Measurements from ENCODE around the gene IPO4. TPM values are rescaled to one million over a fixed set of nuclear protein-coding genes. Genes with fewer than 3 reads are reported as not detected.

IPO4 gene
- total and polyA plus RNA-seq, 2 of the 13 experiments (the other 11 are each of a cell fraction or from before 2014, with no cell fraction given), result 39.0 to 179 TPM

DNA sequence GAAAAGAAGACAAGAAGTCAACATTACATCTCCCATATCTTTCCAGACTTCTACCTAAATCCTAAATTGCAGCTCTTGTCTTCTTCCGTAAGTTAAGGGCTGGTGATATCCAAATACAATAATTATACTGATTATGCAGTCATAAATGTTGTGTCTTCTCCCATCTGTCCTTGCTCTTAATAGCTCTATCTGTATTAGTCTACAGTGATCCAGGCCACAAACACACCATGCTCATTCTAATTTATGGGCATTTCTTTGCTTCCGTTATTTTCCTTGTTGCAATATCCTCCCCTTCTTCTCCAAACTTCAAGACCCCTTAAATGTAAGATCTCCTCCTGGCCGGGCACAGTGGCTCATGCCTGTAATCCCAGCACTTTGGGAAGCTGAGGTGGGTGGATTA, 30.9 kb upstream of the IPO4 start:
- Histone ChIP-seq H3K27ac (ENCODE audit: extremely low read length, insufficient read depth, low read length) (no peak overlapping the region), H3K4me3 (replicated peaks in 1 of 3; ENCODE audit: insufficient read depth in 1 of 3, low read depth in 2 of 3, low read length in 3 of 3) (no peak overlapping the region), H3K36me3 (replicated peaks in 1 of 2; ENCODE audit: control insufficient read depth in 1 of 2, insufficient read depth in 2 of 2, low read length in 2 of 2) (peaks cover 8 to 12% of the 10 kb centered on the region in 2 experiments; a peak in 4 of 5 replicates), H3K27me3 (ENCODE audit: control insufficient read depth in 1 of 2, insufficient read depth in 2 of 2, low read length in 2 of 2) (no peaks in the 10 kb centered on the region; a peak in 1 of 5 replicates), H3K4me2 (ENCODE audit: low read depth, low read length) (no peak overlapping the region), H3K4me1 (ENCODE audit: insufficient read depth, low read length) (peaks cover 13% of the 10 kb centered on the region), H3K9me3 (ENCODE audit: low read length) (no peaks in the 10 kb centered on the region), H2AFZ (ENCODE audit: low read length) (no peak overlapping the region), H3K9ac (ENCODE audit: insufficient read depth, low read depth, low read length) (no peak overlapping the region), H3K79me2 (ENCODE audit: insufficient read depth, low read length) (peaks cover 40% of the 10 kb centered on the region), H4K20me1 (ENCODE audit: insufficient read depth, low read length) (no peaks in the 10 kb centered on the region)
- DNase-seq (ENCODE audit: low spot score) (no peak), ATAC-seq (no peak), FAIRE-seq (no peak)
- intact Hi-C loops (cut with micrococcal nuclease; ENCODE audit: unreplicated experiment), result no loop called here
- no TSS peak for BruUV-seq (replicated peaks)
- TF ChIP-seq ZNF670 (CRISPR knock-in tag; IDR thresholded peaks at IDR 0.05; ENCODE audit: borderline replicate concordance) (no peak), ZNF841 (CRISPR knock-in tag; IDR thresholded peaks at IDR 0.05; ENCODE audit: borderline replicate concordance) (0 out of 2 replicates have a peak, but pooled peaks have one; percentile 29), SSRP1 (CRISPR knock-in tag; IDR thresholded peaks at IDR 0.05) (0 out of 2 replicates have a peak, but pooled peaks have one; percentile 80), ZFP36L1 (CRISPR knock-in tag; IDR thresholded peaks at IDR 0.05) (0 out of 2 replicates have a peak, but pooled peaks have one; percentile 42), ZNF317 (CRISPR knock-in tag; IDR thresholded peaks at IDR 0.05) (peak; percentile 63; the same call in 1 of the 2 replicates), ZNF12 (CRISPR knock-in tag; IDR thresholded peaks at IDR 0.05) (no peak), ZNF562 (CRISPR knock-in tag; IDR thresholded peaks at IDR 0.05; ENCODE audit: borderline replicate concordance) (0 out of 2 replicates have a peak, but pooled peaks have one; percentile 15)
- CTCF ChIA-PET (ENCODE audit: low intra/inter-chr PET ratio, low total read pairs), result no interaction called here
- 66% methylated on average over 3 of the region's 3 CpGs for WGBS (ENCODE audit: low lambda C conversion rate)
- in situ Hi-C loops (cut with HindIII; ENCODE audit: extremely low pct_ligation_motif_present, low pct_unique_long_range_greater_than_20kb), result no loop called here
- POLR2A ChIA-PET, result interaction anchor here (1.3 to 4.2 kb wide), 2 partner anchors 11 to 22 kb away, joined by 7 to 26 read pairs; partner anchors contain the start of gene TINF2

DNA sequence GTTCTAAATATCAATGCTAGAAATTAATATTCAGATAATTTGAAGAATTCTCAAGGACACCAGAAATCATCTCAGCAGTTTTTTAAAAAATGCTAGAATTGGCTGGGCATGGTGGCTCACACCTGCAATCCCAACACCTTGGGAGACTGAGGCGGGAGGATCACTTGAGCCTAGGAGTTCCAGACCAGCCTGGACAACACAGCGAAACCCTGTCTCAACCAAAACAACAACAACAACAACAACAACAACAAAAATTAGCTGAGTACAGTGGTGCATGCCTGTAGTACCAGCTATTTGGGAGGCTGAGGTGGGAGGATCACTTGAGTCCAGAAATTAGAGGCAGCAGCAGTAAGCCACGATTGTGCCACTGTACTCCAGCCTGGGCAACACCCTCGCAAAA, 30.5 kb upstream of the IPO4 start:
- CTCF ChIA-PET (ENCODE audit: low intra/inter-chr PET ratio, low total read pairs), result no interaction called here
- H3K36me3 ChIP-seq (replicated peaks in 1 of 2; ENCODE audit: control insufficient read depth in 1 of 2, insufficient read depth in 2 of 2, low read length in 2 of 2), result peaks cover 8 to 12% of the 10 kb centered on the region in 2 experiments; a peak in 4 of 5 replicates
- no peaks in the 10 kb centered on the region for H4K20me1 ChIP-seq (ENCODE audit: insufficient read depth, low read length)
- 95% methylated on average over 4 of the region's 4 CpGs for WGBS (ENCODE audit: low lambda C conversion rate)
- DNase-seq (ENCODE audit: low spot score) (no peak), FAIRE-seq (no peak), ATAC-seq (no peak)
- H2AFZ ChIP-seq (ENCODE audit: low read length), result no peak overlapping the region
- no peaks in the 10 kb centered on the region for H3K9me3 ChIP-seq (ENCODE audit: low read length)
- H3K4me1 ChIP-seq (ENCODE audit: insufficient read depth, low read length), result peaks cover 17% of the 10 kb centered on the region
- H3K9ac ChIP-seq (ENCODE audit: insufficient read depth, low read depth, low read length), result no peak overlapping the region
- no peaks in the 10 kb centered on the region; a peak in 1 of 5 replicates for H3K27me3 ChIP-seq (ENCODE audit: control insufficient read depth in 1 of 2, insufficient read depth in 2 of 2, low read length in 2 of 2)
- in situ Hi-C loops (cut with HindIII; ENCODE audit: extremely low pct_ligation_motif_present, low pct_unique_long_range_greater_than_20kb), result no loop called here
- intact Hi-C loops (cut with micrococcal nuclease; ENCODE audit: unreplicated experiment), result no loop called here
- no peak for TF ChIP-seq ZNF607 (CRISPR knock-in tag; IDR thresholded peaks at IDR 0.05; ENCODE audit: borderline replicate concordance)
- TF ChIP-seq, protein P1, sequence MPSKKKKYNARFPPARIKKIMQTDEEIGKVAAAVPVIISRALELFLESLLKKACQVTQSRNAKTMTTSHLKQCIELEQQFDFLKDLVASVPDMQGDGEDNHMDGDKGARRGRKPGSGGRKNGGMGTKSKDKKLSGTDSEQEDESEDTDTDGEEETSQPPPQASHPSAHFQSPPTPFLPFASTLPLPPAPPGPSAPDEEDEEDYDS (CRISPR knock-in tag; IDR thresholded peaks at IDR 0.05), result no peak
- peak; percentile 60; the same call in 1 of the 2 replicates for TF ChIP-seq FOXP1 (IDR thresholded peaks at IDR 0.05)
- no peak for TF ChIP-seq FOXP1 (CRISPR knock-in tag; IDR thresholded peaks at IDR 0.05)
- TF ChIP-seq, protein P2, sequence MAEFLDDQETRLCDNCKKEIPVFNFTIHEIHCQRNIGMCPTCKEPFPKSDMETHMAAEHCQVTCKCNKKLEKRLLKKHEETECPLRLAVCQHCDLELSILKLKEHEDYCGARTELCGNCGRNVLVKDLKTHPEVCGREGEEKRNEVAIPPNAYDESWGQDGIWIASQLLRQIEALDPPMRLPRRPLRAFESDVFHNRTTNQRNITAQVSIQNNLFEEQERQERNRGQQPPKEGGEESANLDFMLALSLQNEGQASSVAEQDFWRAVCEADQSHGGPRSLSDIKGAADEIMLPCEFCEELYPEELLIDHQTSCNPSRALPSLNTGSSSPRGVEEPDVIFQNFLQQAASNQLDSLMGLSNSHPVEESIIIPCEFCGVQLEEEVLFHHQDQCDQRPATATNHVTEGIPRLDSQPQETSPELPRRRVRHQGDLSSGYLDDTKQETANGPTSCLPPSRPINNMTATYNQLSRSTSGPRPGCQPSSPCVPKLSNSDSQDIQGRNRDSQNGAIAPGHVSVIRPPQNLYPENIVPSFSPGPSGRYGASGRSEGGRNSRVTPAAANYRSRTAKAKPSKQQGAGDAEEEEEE (CRISPR knock-in tag; IDR thresholded peaks at IDR 0.05; ENCODE audit: borderline replicate concordance), result no peak
- TF ChIP-seq CBX2 (IDR thresholded peaks at IDR 0.05; ENCODE audit: low read depth, low read length), result no peak
- no peak for TF ChIP-seq CBX2 (CRISPR knock-in tag; IDR thresholded peaks at IDR 0.05; ENCODE audit: low read depth)
- TF ChIP-seq ZNF766 (CRISPR knock-in tag; IDR thresholded peaks at IDR 0.05; ENCODE audit: borderline replicate concordance), result 0 out of 2 replicates have a peak, but pooled peaks have one; percentile 70
- TF ChIP-seq, protein P3, sequence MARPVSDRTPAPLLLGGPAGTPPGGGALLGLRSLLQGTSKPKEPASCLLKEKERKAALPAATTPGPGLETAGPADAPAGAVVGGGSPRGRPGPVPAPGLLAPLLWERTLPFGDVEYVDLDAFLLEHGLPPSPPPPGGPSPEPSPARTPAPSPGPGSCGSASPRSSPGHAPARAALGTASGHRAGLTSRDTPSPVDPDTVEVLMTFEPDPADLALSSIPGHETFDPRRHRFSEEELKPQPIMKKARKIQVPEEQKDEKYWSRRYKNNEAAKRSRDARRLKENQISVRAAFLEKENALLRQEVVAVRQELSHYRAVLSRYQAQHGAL (CRISPR knock-in tag; IDR thresholded peaks at IDR 0.05; ENCODE audit: not compliant biosample characterization), result peak; percentile 35
- no peak for TF ChIP-seq RFX3 (CRISPR knock-in tag; IDR thresholded peaks at IDR 0.05)
- H3K4me2 ChIP-seq (ENCODE audit: low read depth, low read length), result no peak overlapping the region
- no TSS peak for BruUV-seq (replicated peaks)
- H3K4me3 ChIP-seq (replicated peaks in 1 of 3; ENCODE audit: insufficient read depth in 1 of 3, low read depth in 2 of 3, low read length in 3 of 3), result no peak overlapping the region
- no peak overlapping the region for H3K27ac ChIP-seq (ENCODE audit: extremely low read length, insufficient read depth, low read length)
- H3K79me2 ChIP-seq (ENCODE audit: insufficient read depth, low read length), result peaks cover 36% of the 10 kb centered on the region
- POLR2A ChIA-PET, result interaction anchor here (1.3 to 4.2 kb wide), 2 partner anchors 12 to 23 kb away, joined by 7 to 26 read pairs; partner anchors contain the start of gene TINF2

All from HepG2 (cell line).